ENCODE measurements around the gene LEAP2. TPM values are rescaled to one million over a fixed set of nuclear protein-coding genes. Genes with fewer than 3 reads are reported as not detected.

The LEAP2 gene
- total and polyA plus RNA-seq, 2 of the 8 experiments (the other 6 are each of a cell fraction or from before 2014, with no cell fraction given) = 1.8 to 2.9 TPM

- TF ChIP-seq CREB1 (IDR thresholded peaks at IDR 0.05) (no peak), CHD2 (IDR thresholded peaks at IDR 0.05; ENCODE audit: low read length) (no peak), RBBP5 (IDR thresholded peaks at IDR 0.05; ENCODE audit: borderline replicate concordance, low read depth, low read length) (no peak), EP300 (IDR thresholded peaks at IDR 0.05; ENCODE audit: borderline replicate concordance in 1 of 2, low read depth in 2 of 2, low read length in 2 of 2) (no peak), EGR1 (IDR thresholded peaks at IDR 0.05; ENCODE audit: borderline replicate concordance, low read depth, low read length) (no peak)
These were observed 35.6 kb upstream of the LEAP2 start (continued) for GRCh38 chr5:132837868-132838267.

Measured in H1 (cell line).